Mesothelial cell of epicardium (in vitro differentiated cells): ENCODE measurements around the gene ABCA9. TPM values are rescaled to one million over a fixed set of nuclear protein-coding genes. Genes with fewer than 3 reads are reported as not detected.

Experiments
- DNase-seq, 2 experiments: peaks; one replicate each; pipeline ENCODE4 v3.0.0; 2021; ENCODE audit warnings: low spot score in 2 of 2; ENCODE audit not compliant: unreplicated experiment in 2 of 2
- H3K27ac Mint-ChIP-seq: 2 replicates; pipeline ENCODE4 v1.8.0; 2021; ENCODE audit warnings: mixed read lengths
- H3K27me3 Mint-ChIP-seq: 2 replicates; pipeline ENCODE4 v1.8.0; 2021; ENCODE audit warnings: low read depth, mixed read lengths
- H3K36me3 Mint-ChIP-seq: 2 replicates; pipeline ENCODE4 v1.8.0; 2021; ENCODE audit warnings: mixed read lengths
- H3K4me1 Mint-ChIP-seq: 2 replicates; pipeline ENCODE4 v1.8.0; 2021; ENCODE audit warnings: mixed read lengths
- H3K4me3 Mint-ChIP-seq: 2 replicates; pipeline ENCODE4 v1.8.0; 2021; ENCODE audit warnings: mild to moderate bottlenecking, moderate library complexity, mixed read lengths
- H3K9me3 Mint-ChIP-seq: 2 replicates; pipeline ENCODE4 v1.8.0; 2021; ENCODE audit warnings: mixed read lengths
- CTCF ChIP-seq: fragments of 200-600 bp; sonication (generic); IDR thresholded peaks from one replicate; pipeline ENCODE4 v1.5.0; 2021; ENCODE audit warnings: antibody characterized with exemption; ENCODE audit not compliant: unreplicated experiment
- microRNA-seq: library from miRNA; unstranded; fragments of <30 nt; microRNA quantifications from one replicate; pipeline ENCODE4 v1.2.0, GENCODE V29; 2021; ENCODE audit warnings: inconsistent platforms, mixed read lengths
- total RNA-seq: library from RNA; stranded (reverse); gene quantifications from 3 replicates; pipeline ENCODE4 v1.2.1, GENCODE V29; 2021

The ABCA9 gene
- total RNA-seq, 1 donor from 2014 or later, result 1.5 TPM

- H3K27me3 Mint-ChIP-seq, result peaks cover 8% of the 10 kb centered on the region
- no peak for TF ChIP-seq CTCF
- H3K9me3 Mint-ChIP-seq, result peaks cover under 1% of the 10 kb centered on the region
- no peak overlapping the region for H3K4me3 Mint-ChIP-seq
- no peak for DNase-seq
- H3K4me1 Mint-ChIP-seq, result no peaks in the 10 kb centered on the region
- H3K27ac Mint-ChIP-seq, result no peak overlapping the region
- no peaks in the 10 kb centered on the region for H3K36me3 Mint-ChIP-seq
Observed at GRCh38 chr17:68924793-68925720, 135.7 kb downstream of the ABCA9 start.

Small RNA genes within 50 kb of the gene (microRNA-seq; reads per million reads assigned to microRNA genes)
- gene MIR4524A (not detected), gene MIR4524B (not detected)

Other genes starting within 250 kb of the ABCA9 start
- gene ABCA8, start 105.5 kb downstream of the ABCA9 start, total RNA-seq, result 2.6 to 4.5 TPM (median 3.3 TPM) in 3 replicates
- 0.11 to 0.79 TPM (median 0.42 TPM) in 3 replicates for gene ABCA6, start 81.0 kb upstream of the ABCA9 start, total RNA-seq
- gene ABCA10, start 167.9 kb upstream of the ABCA9 start, total RNA-seq, result 0.45 to 0.74 TPM (median 0.55 TPM) in 3 replicates